ENCODE results near the gene THYN1.

DNA sequence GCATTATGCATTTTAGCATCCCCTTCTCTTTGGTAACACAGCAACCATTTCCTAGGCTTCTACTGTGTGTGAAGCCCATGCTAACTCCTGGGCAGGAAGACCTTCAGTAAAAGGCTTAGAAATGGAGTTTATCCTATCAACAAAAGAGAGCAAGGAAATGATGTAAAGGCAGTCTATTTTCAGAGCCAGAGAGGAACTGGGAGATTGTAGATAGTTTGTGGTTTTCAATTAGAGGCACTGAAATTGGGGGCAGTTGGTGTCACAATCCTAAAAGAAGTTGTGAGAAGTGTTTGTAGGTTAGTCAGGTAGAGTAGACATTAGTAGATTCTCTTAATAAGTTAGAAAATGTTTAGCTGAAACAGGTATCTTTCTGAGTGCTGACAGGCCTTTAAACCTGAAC, 7.4 kb upstream of the THYN1 start:
- no peak for TF ChIP-seq EZH2 (optimal IDR thresholded peaks at IDR 0.05; ENCODE audit: low read depth, low read length)
- TF ChIP-seq, protein P1, sequence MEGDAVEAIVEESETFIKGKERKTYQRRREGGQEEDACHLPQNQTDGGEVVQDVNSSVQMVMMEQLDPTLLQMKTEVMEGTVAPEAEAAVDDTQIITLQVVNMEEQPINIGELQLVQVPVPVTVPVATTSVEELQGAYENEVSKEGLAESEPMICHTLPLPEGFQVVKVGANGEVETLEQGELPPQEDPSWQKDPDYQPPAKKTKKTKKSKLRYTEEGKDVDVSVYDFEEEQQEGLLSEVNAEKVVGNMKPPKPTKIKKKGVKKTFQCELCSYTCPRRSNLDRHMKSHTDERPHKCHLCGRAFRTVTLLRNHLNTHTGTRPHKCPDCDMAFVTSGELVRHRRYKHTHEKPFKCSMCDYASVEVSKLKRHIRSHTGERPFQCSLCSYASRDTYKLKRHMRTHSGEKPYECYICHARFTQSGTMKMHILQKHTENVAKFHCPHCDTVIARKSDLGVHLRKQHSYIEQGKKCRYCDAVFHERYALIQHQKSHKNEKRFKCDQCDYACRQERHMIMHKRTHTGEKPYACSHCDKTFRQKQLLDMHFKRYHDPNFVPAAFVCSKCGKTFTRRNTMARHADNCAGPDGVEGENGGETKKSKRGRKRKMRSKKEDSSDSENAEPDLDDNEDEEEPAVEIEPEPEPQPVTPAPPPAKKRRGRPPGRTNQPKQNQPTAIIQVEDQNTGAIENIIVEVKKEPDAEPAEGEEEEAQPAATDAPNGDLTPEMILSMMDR (IDR thresholded peaks at IDR 0.05; ENCODE audit: low read length) = no peak

Measured in MM.1S (cell line).